ENCODE data around the gene SHLD1. TPM values are rescaled to one million over a fixed set of nuclear protein-coding genes. Genes with fewer than 3 reads are reported as not detected.

Gene SHLD1
- polyA plus RNA-seq, 1 donor (not counting 4 experiments of a cell fraction or from before 2014, with no cell fraction given): 3.2 TPM

DNA sequence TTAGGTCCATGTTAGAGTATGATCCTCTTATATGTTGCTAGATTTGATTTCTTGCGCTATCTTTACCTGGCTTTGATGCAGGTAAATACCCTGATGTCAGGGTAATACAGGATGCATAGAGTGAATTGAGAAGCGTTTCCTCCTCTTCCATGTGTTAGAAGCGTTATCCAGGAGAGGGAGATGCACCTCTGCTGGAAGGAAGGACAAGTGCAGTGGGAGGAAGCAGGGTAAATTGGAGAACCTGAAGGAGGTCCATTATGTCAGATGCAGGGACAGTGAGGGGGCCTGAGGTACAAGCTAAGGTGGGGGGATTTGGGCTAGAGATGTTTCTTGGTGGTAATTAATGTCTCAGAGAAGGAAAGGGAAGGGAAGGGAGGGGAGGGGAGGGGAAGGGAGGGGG lies 7.7 kb downstream of the SHLD1 start:
- no peak overlapping the region for H3K27ac ChIP-seq (ENCODE audit: control insufficient read depth, insufficient read depth, low read length)
- H4K20me1 ChIP-seq (ENCODE audit: control insufficient read depth, extremely low read depth, insufficient read depth, low read length): no peaks in the 10 kb centered on the region
- no peaks in the 10 kb centered on the region for H3K9me3 ChIP-seq (ENCODE audit: control insufficient read depth, low read depth, low read length)
- DNase-seq (ENCODE audit: low read depth, low spot score) (no peak), FAIRE-seq (no peak)
- H3K36me3 ChIP-seq (ENCODE audit: control insufficient read depth in 2 of 2, extremely low read depth in 1 of 2, insufficient read depth in 2 of 2, low read length in 2 of 2): no peaks in the 10 kb centered on the region
- H3K27me3 ChIP-seq (ENCODE audit: control insufficient read depth, extremely low read depth, insufficient read depth, low read length): no peaks in the 10 kb centered on the region
- no peak overlapping the region for H3K4me2 ChIP-seq (ENCODE audit: control insufficient read depth, extremely low read depth, insufficient read depth, low read depth, low read length)
- H2AFZ ChIP-seq (ENCODE audit: control insufficient read depth, low read length): no peak overlapping the region
- no peak overlapping the region for H3K9ac ChIP-seq (ENCODE audit: control insufficient read depth, extremely low read depth, insufficient read depth, low read length)
- H3K4me1 ChIP-seq (ENCODE audit: control insufficient read depth, extremely low read depth, insufficient read depth, low read length): peaks cover 11% of the 10 kb centered on the region
- no peaks in the 10 kb centered on the region for H3K9me1 ChIP-seq (ENCODE audit: control insufficient read depth, extremely low read depth, insufficient read depth, low read length)
- no peaks in the 10 kb centered on the region for H3K79me2 ChIP-seq (ENCODE audit: control insufficient read depth, insufficient read depth, low read length)
- dilution Hi-C loops (cut with MboI; ENCODE audit: extremely low pct_ligation_motif_present, low sequenced_read_pairs): no loop called here
- no peak overlapping the region for H3K4me3 ChIP-seq (ENCODE audit: control insufficient read depth in 2 of 3, extremely low read depth in 1 of 3, insufficient read depth in 2 of 3, low read depth in 1 of 3, low read length in 3 of 3)
- TF ChIP-seq EZH2 (IDR thresholded peaks at IDR 0.05; ENCODE audit: low read length): no peak
- TF ChIP-seq, protein P1, sequence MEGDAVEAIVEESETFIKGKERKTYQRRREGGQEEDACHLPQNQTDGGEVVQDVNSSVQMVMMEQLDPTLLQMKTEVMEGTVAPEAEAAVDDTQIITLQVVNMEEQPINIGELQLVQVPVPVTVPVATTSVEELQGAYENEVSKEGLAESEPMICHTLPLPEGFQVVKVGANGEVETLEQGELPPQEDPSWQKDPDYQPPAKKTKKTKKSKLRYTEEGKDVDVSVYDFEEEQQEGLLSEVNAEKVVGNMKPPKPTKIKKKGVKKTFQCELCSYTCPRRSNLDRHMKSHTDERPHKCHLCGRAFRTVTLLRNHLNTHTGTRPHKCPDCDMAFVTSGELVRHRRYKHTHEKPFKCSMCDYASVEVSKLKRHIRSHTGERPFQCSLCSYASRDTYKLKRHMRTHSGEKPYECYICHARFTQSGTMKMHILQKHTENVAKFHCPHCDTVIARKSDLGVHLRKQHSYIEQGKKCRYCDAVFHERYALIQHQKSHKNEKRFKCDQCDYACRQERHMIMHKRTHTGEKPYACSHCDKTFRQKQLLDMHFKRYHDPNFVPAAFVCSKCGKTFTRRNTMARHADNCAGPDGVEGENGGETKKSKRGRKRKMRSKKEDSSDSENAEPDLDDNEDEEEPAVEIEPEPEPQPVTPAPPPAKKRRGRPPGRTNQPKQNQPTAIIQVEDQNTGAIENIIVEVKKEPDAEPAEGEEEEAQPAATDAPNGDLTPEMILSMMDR (optimal IDR thresholded peaks at IDR 0.05 in 1 of 3, IDR thresholded peaks at IDR 0.05 in 1 of 3, conservative IDR thresholded peaks at IDR 0.05 in 1 of 3; ENCODE audit: extremely low read depth in 1 of 3, insufficient read depth in 2 of 3, low read length in 3 of 3): no peak

DNA sequence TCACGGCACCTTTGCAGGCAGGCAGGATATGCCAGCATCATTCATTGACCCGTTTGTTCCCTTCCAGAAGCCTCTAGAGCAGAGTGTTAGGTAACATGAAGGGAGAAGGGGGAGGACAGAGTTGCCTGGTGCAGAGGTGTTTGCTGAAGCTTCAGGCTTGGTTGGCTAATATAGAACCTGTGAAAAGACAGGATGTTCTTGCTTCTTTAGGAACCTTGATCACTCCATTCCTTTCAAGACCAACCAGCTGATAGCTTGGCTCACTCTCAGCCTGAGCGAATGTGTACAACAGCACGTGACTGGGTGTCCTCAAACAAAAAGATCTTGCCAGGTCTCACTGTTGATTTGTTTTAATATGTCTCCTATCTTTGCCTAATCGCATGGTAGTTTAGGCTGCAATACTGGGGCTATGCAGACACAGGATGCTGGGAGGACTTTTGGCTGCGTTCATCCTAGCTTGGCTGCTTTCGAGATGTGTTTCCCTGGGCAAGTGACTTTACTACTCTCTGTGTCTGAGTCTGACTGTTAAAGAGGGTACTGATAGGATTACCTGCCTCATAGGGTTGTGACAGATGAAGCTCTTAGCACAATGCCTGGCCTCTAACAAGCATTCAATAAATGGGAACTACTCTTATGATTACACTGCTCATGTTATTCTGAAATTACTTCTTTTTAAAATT lies 16.0 kb downstream of the SHLD1 start:
- FAIRE-seq: no peak
- Histone ChIP-seq H3K4me3 (ENCODE audit: control insufficient read depth in 2 of 3, extremely low read depth in 1 of 3, insufficient read depth in 2 of 3, low read depth in 1 of 3, low read length in 3 of 3) (no peak overlapping the region), H3K4me1 (ENCODE audit: control insufficient read depth, extremely low read depth, insufficient read depth, low read length) (peaks cover 8% of the 10 kb centered on the region), H4K20me1 (ENCODE audit: control insufficient read depth, extremely low read depth, insufficient read depth, low read length) (no peaks in the 10 kb centered on the region), H3K9me3 (ENCODE audit: control insufficient read depth, low read depth, low read length) (no peaks in the 10 kb centered on the region), H3K4me2 (ENCODE audit: control insufficient read depth, extremely low read depth, insufficient read depth, low read depth, low read length) (no peak overlapping the region), H2AFZ (ENCODE audit: control insufficient read depth, low read length) (no peak overlapping the region), H3K27me3 (ENCODE audit: control insufficient read depth, extremely low read depth, insufficient read depth, low read length) (no peaks in the 10 kb centered on the region), H3K9me1 (ENCODE audit: control insufficient read depth, extremely low read depth, insufficient read depth, low read length) (no peaks in the 10 kb centered on the region), H3K9ac (ENCODE audit: control insufficient read depth, extremely low read depth, insufficient read depth, low read length) (no peak overlapping the region), H3K27ac (ENCODE audit: control insufficient read depth, insufficient read depth, low read length) (no peak overlapping the region), H3K79me2 (ENCODE audit: control insufficient read depth, insufficient read depth, low read length) (no peaks in the 10 kb centered on the region), H3K36me3 (ENCODE audit: control insufficient read depth in 2 of 2, extremely low read depth in 1 of 2, insufficient read depth in 2 of 2, low read length in 2 of 2) (no peaks in the 10 kb centered on the region)
- no peak for DNase-seq (ENCODE audit: low read depth, low spot score)
- dilution Hi-C loops (cut with MboI; ENCODE audit: extremely low pct_ligation_motif_present, low sequenced_read_pairs): no loop called here
- TF ChIP-seq, protein P1 (optimal IDR thresholded peaks at IDR 0.05 in 1 of 3, IDR thresholded peaks at IDR 0.05 in 1 of 3, conservative IDR thresholded peaks at IDR 0.05 in 1 of 3; ENCODE audit: extremely low read depth in 1 of 3, insufficient read depth in 2 of 3, low read length in 3 of 3): no peak
- no peak for TF ChIP-seq EZH2 (IDR thresholded peaks at IDR 0.05; ENCODE audit: low read length)

Data from keratinocyte (primary cell).